Measurements from ENCODE around the gene ATR.

DNA sequence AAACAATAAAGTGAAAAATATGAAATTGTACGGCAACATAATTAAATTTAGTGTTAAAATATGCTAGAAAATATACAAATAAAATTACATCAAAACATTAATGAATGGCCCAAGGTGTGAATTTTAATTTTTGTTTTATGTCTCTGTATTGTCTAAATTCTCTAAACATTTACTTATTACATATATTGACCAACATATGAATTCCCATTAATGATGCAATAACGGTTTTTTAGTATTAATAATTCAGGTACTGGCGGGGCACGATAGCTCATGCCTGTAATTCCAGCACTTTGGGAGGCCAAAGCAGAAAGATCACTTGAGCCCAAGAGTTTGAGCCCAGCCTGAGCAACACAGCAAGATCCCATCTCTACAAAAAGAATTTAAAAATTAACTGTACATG is 110.1 kb downstream of the ATR start:
- TF ChIP-seq, protein P1, sequence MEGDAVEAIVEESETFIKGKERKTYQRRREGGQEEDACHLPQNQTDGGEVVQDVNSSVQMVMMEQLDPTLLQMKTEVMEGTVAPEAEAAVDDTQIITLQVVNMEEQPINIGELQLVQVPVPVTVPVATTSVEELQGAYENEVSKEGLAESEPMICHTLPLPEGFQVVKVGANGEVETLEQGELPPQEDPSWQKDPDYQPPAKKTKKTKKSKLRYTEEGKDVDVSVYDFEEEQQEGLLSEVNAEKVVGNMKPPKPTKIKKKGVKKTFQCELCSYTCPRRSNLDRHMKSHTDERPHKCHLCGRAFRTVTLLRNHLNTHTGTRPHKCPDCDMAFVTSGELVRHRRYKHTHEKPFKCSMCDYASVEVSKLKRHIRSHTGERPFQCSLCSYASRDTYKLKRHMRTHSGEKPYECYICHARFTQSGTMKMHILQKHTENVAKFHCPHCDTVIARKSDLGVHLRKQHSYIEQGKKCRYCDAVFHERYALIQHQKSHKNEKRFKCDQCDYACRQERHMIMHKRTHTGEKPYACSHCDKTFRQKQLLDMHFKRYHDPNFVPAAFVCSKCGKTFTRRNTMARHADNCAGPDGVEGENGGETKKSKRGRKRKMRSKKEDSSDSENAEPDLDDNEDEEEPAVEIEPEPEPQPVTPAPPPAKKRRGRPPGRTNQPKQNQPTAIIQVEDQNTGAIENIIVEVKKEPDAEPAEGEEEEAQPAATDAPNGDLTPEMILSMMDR (IDR thresholded peaks at IDR 0.05), result no peak
- no peak for TF ChIP-seq POLR2A (IDR thresholded peaks at IDR 0.05)

Data from heart left ventricle (tissue), 13 donors.